Fibroblast of lung (primary cell): ENCODE results near the gene KIZ. TPM values are rescaled to one million over a fixed set of nuclear protein-coding genes. Genes with fewer than 3 reads are reported as not detected.

Experiments used
- DNase-seq, 2 donors: peaks; one replicate each; pipeline versions ENCODE4 v3.0.0 to v3.0.0-alpha.2; 2010; ENCODE audit warnings: low read depth in 2 of 2
- H2AFZ ChIP-seq: 2 replicates; pipeline ENCODE4 v1.5.1; 2012; ENCODE audit warnings: low read length, control low read depth, inconsistent platforms
- H3K27ac ChIP-seq: 2 replicates; pipeline ENCODE4 v1.5.1; 2011; ENCODE audit warnings: low read length, control low read depth; ENCODE audit not compliant: insufficient read depth
- H3K27me3 ChIP-seq: 2 replicates; pipeline ENCODE4 v1.5.1; 2011; ENCODE audit warnings: mild to moderate bottlenecking, low read length; ENCODE audit not compliant: control insufficient read depth, insufficient read depth
- H3K36me3 ChIP-seq: 2 replicates; pipeline ENCODE4 v1.5.1; 2011; ENCODE audit warnings: low read length; ENCODE audit not compliant: control insufficient read depth, insufficient read depth
- H3K4me1 ChIP-seq: 2 replicates; pipeline ENCODE4 v1.5.1; 2011; ENCODE audit warnings: low read length; ENCODE audit not compliant: control insufficient read depth, insufficient read depth; ENCODE audit errors: extremely low read depth
- H3K4me2 ChIP-seq: 2 replicates; pipeline ENCODE4 v1.5.1; 2011; ENCODE audit warnings: low read length, control low read depth; ENCODE audit not compliant: insufficient read depth; ENCODE audit errors: extremely low read depth
- H3K4me3 ChIP-seq, 4 experiments: fragments of 200-600 bp in 1 of 4; sonication (generic) in 1 of 4; replicated peaks in 1 of 4; 2 replicates each; pipeline ENCODE4 v1.5.1; 2011 to 2016; ENCODE audit warnings: low read length in 4 of 4, low read depth in 3 of 4, mild to moderate bottlenecking in 3 of 4, control low read depth in 2 of 4, inconsistent platforms in 1 of 4, mixed read lengths in 1 of 4; ENCODE audit not compliant: insufficient read depth in 1 of 4; ENCODE audit errors: control extremely low read depth in 1 of 4
- H3K79me2 ChIP-seq: 2 replicates; pipeline ENCODE4 v1.5.1; 2012; ENCODE audit warnings: mild to moderate bottlenecking, low read length, inconsistent platforms; ENCODE audit not compliant: control insufficient read depth, insufficient read depth
- H3K9ac ChIP-seq: 2 replicates; pipeline ENCODE4 v1.5.1; 2011; ENCODE audit warnings: mild to moderate bottlenecking, low read length, control low read depth; ENCODE audit not compliant: insufficient read depth
- H3K9me3 ChIP-seq: 2 replicates; pipeline ENCODE4 v1.5.1; 2012; ENCODE audit warnings: low read depth, low read length; ENCODE audit not compliant: control insufficient read depth, insufficient read depth
- H4K20me1 ChIP-seq: 2 replicates; pipeline ENCODE4 v1.5.1; 2011; ENCODE audit warnings: low read length; ENCODE audit not compliant: control insufficient read depth, insufficient read depth; ENCODE audit errors: extremely low read depth
- CTCF ChIP-seq, 2 donors: IDR thresholded peaks in 1 of 2; conservative IDR thresholded peaks in 1 of 2; 1 replicate in 1 of 2; 2 replicates in 1 of 2; pipeline ENCODE4 v1.5.1; 2011 to 2012; ENCODE audit warnings: low read length in 2 of 2, control low read depth in 1 of 2, inconsistent platforms in 1 of 2, low read depth in 1 of 2, mild to moderate bottlenecking in 1 of 2
- EZH2 ChIP-seq: IDR thresholded peaks from 2 replicates; pipeline ENCODE4 v1.5.1; 2012; ENCODE audit warnings: low read length, control low read depth, mild to moderate bottlenecking; ENCODE audit errors: missing control alignments
- polyA plus RNA-seq, 2 donors: library from polyadenylated mRNA; depleted of rRNA in 1 of 2; stranded (reverse) in 1 of 2; unstranded in 1 of 2; fragments of >200 nt; gene quantifications; 2 replicates each; pipeline ENCODE4 v1.2.1, GENCODE V29; 2011 to 2012; ENCODE audit warnings: missing spikeins in 1 of 2
- total RNA-seq: library from RNA; depleted of rRNA; stranded (reverse); fragments of >200 nt; gene quantifications from 2 replicates; pipeline ENCODE4 v1.2.1, GENCODE V29; 2014

Gene KIZ
- total and polyA plus RNA-seq, 2 donors (not counting 1 experiment from before 2014, with no cell fraction given), result 11.5 to 23.5 TPM

- Histone ChIP-seq H4K20me1 (no peaks in the 10 kb centered on the region), H3K4me3 (no peak overlapping the region), H3K9me3 (no peaks in the 10 kb centered on the region), H3K4me1 (peaks cover 4% of the 10 kb centered on the region), H3K79me2 (no peaks in the 10 kb centered on the region), H3K36me3 (no peaks in the 10 kb centered on the region), H3K9ac (no peak overlapping the region), H3K4me2 (no peak overlapping the region), H3K27ac (no peak overlapping the region), H2AFZ (no peak overlapping the region), H3K27me3 (no peaks in the 10 kb centered on the region)
- DNase-seq, result no peak
- no peak for TF ChIP-seq CTCF (conservative IDR thresholded peaks at IDR 0.05 in 1 of 2, IDR thresholded peaks at IDR 0.05 in 1 of 2; ENCODE audit: low read depth in 1 of 2, low read length in 2 of 2)
- TF ChIP-seq EZH2, result no peak
Measured at GRCh38 chr20:21180248-21180647, 54.4 kb downstream of the KIZ start.

- Histone ChIP-seq H3K27me3 (no peaks in the 10 kb centered on the region), H3K9me3 (no peaks in the 10 kb centered on the region), H3K36me3 (no peaks in the 10 kb centered on the region), H3K4me2 (no peak overlapping the region), H3K4me3 (no peak overlapping the region), H3K27ac (no peak overlapping the region), H3K9ac (no peak overlapping the region), H3K79me2 (no peaks in the 10 kb centered on the region), H4K20me1 (no peaks in the 10 kb centered on the region), H3K4me1 (peaks cover 4% of the 10 kb centered on the region), H2AFZ (no peak overlapping the region)
- TF ChIP-seq CTCF (conservative IDR thresholded peaks at IDR 0.05 in 1 of 2, IDR thresholded peaks at IDR 0.05 in 1 of 2; ENCODE audit: low read depth in 1 of 2, low read length in 2 of 2) (no peak), EZH2 (no peak)
- no peak for DNase-seq
Measured at GRCh38 chr20:21181028-21181427, 55.1 kb downstream of the KIZ start.

- Histone ChIP-seq H3K79me2 (no peaks in the 10 kb centered on the region), H3K27me3 (no peaks in the 10 kb centered on the region)
Measured at GRCh38 chr20:21182832-21183563, 57.1 kb downstream of the KIZ start.

More at GRCh38 chr20:21182832-21183563, 57.1 kb downstream of the KIZ start:
- TF ChIP-seq EZH2 (no peak), CTCF (conservative IDR thresholded peaks at IDR 0.05 in 1 of 2, IDR thresholded peaks at IDR 0.05 in 1 of 2; ENCODE audit: low read depth in 1 of 2, low read length in 2 of 2) (no peak)
- Histone ChIP-seq H4K20me1 (no peaks in the 10 kb centered on the region), H3K36me3 (no peaks in the 10 kb centered on the region), H3K27ac (no peak overlapping the region), H3K4me3 (no peak overlapping the region), H3K4me1 (peaks cover 4% of the 10 kb centered on the region), H3K4me2 (no peak overlapping the region), H3K9ac (no peak overlapping the region), H3K9me3 (no peaks in the 10 kb centered on the region), H2AFZ (no peak overlapping the region)
- DNase-seq, result peak; percentile 87 to 88
